IMR-90 (cell line): ENCODE results near the gene MYO1H.

Experiments used
- CEBPB ChIP-seq: IDR thresholded peaks from 2 replicates; pipeline ENCODE4 v1.6.1; 2012; ENCODE audit warnings: low read depth, low read length, improper control_type of control experiment
- CHD1 ChIP-seq: IDR thresholded peaks from 2 replicates; pipeline ENCODE4 v1.6.1; 2012; ENCODE audit warnings: low read depth, low read length, improper control_type of control experiment
- CTCF ChIP-seq: conservative IDR thresholded peaks from 2 replicates; pipeline ENCODE4 v1.5.1; 2012; ENCODE audit warnings: mild to moderate bottlenecking, low read depth, low read length, improper control_type of control experiment
- FOS ChIP-seq: fragments of 150-350 bp; IDR thresholded peaks from 2 replicates; pipeline ENCODE4 v1.6.1; 2016; ENCODE audit warnings: low read depth, low read length
- MAZ ChIP-seq: IDR thresholded peaks from 2 replicates; pipeline ENCODE4 v1.6.1; 2012; ENCODE audit warnings: low read depth, mild to moderate bottlenecking, low read length, improper control_type of control experiment, moderate library complexity, borderline replicate concordance
- MXI1 ChIP-seq: IDR thresholded peaks from 2 replicates; pipeline ENCODE4 v1.6.1; 2012; ENCODE audit warnings: low read depth, mild to moderate bottlenecking, low read length, moderate library complexity, borderline replicate concordance
- NFE2L2 ChIP-seq: fragments of 150-350 bp; IDR thresholded peaks from 2 replicates; pipeline ENCODE4 v1.6.1; 2016; ENCODE audit warnings: low read depth, mild to moderate bottlenecking, low read length
- POLR2A ChIP-seq: IDR thresholded peaks from 2 replicates; pipeline ENCODE4 v1.6.1; 2012; ENCODE audit warnings: mild to moderate bottlenecking, low read depth, low read length
- RAD21 ChIP-seq: IDR thresholded peaks from 2 replicates; pipeline ENCODE4 v1.6.1; 2012; ENCODE audit warnings: low read length, improper control_type of control experiment
- RCOR1 ChIP-seq: IDR thresholded peaks from 2 replicates; pipeline ENCODE4 v1.6.1; 2012; ENCODE audit warnings: mild to moderate bottlenecking, low read length, improper control_type of control experiment; ENCODE audit not compliant: insufficient replicate concordance
- RFX5 ChIP-seq: IDR thresholded peaks from 2 replicates; pipeline ENCODE4 v1.8.0; 2012; ENCODE audit warnings: low read depth, mild to moderate bottlenecking, low read length, moderate library complexity
- USF2 ChIP-seq: fragments of 150-350 bp; IDR thresholded peaks from 2 replicates; pipeline ENCODE4 v1.6.1; 2017; ENCODE audit warnings: mild to moderate bottlenecking, antibody characterized with exemption, low read length, low read depth

- TF ChIP-seq CTCF, result no peak
- TF ChIP-seq POLR2A, result no peak
- TF ChIP-seq USF2, result no peak
- no peak for TF ChIP-seq CEBPB
- no peak for TF ChIP-seq NFE2L2
- no peak for TF ChIP-seq RCOR1
- no peak for TF ChIP-seq RFX5
- TF ChIP-seq FOS, result no peak
- no peak for TF ChIP-seq MAZ
- TF ChIP-seq MXI1, result no peak
- TF ChIP-seq RAD21, result no peak
- TF ChIP-seq CHD1, result no peak
Observed at GRCh38 chr12:109394891-109395290, 47.2 kb downstream of the MYO1H start.
